ENCODE results near the gene HMGN5.

GRCh38 chrX:81205551-81205950 is 3.8 kb upstream of the HMGN5 start:
- TF ChIP-seq SP1 (CRISPR knock-in tag; conservative IDR thresholded peaks at IDR 0.05), result no peak
- TF ChIP-seq CTCF (IDR thresholded peaks at IDR 0.05), result no peak
- no peak for TF ChIP-seq ELF4 (CRISPR knock-in tag; IDR thresholded peaks at IDR 0.05; ENCODE audit: low read depth)

Data from WTC11 (cell line).